Activated CD8-positive, alpha-beta memory T cell treated with anti-CD3 and anti-CD28 coated beads, Interleukin-2, amount 50 U/mL, for 1 hour (primary cell): ENCODE results near the gene SRD5A2.
"Not testable (repeated sequence)": the region's sequence is repeated elsewhere in the genome, so short reads cannot be mapped to it uniquely, and the experiment has no call there.

ENCODE experiments used
- DNase-seq: peaks from one replicate; pipeline ENCODE4 v3.0.0-alpha.2; 2020; ENCODE audit errors: extremely low read depth

Gene SRD5A2

DNA sequence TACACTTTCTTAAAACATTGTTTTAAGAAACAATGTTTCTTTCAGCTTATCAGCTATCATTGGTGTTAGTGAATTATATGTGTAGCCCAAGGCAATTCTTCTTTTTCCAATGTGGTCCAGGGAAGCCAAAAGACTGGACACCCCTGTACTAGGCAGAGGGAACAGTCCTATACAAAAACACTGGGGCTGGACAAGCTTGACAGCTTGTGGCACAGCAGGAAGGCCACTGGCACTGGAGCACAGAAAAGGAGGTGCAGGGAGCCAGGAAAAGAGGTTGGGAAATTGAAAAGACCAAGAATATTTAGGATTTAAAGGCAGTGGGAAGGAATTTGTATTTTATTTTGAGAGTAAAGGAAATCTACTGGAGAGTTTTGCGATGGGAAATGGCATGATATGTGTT lies 47.7 kb downstream of the SRD5A2 start:
- no peak for DNase-seq

DNA sequence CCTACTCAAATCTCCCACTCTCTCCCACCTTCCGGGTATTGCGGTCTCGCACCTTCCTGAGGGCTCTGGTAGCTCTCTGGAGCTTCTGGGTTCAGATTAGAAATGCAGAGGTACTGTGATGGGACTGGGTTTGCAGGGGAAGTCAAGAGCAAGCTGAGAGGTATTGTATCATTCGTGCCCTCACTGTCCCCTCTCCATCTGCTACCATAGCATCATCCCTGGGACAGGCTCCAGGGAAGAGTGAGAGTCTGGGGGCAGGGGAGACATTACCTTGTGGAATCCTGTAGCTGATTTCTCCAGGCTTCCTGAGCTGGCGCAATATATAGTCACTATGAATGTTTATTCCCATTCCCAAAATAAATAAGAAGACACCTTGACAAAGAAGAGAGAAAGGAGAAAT lies 49.6 kb downstream of the SRD5A2 start:
- no peak for DNase-seq

DNA sequence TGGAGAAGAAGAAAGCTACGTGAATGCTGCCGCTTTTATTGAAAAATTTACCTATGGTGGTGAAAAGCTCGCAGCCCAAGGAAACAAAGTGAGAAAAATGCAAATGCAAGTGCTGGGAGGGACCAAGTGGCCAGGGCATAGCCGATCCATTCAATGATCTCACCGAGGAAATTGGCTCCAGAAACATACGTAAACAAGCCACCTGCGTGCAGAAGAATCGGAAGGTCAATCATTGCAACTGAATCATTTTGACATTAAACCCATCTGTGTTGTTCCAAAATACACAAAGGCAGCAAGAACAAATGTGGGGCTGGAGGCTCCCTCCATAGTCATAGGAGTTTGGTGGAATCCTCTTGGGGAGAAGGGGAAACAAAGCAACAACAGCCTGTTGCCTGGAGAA lies 51.5 kb downstream of the SRD5A2 start:
- no peak for DNase-seq

DNA sequence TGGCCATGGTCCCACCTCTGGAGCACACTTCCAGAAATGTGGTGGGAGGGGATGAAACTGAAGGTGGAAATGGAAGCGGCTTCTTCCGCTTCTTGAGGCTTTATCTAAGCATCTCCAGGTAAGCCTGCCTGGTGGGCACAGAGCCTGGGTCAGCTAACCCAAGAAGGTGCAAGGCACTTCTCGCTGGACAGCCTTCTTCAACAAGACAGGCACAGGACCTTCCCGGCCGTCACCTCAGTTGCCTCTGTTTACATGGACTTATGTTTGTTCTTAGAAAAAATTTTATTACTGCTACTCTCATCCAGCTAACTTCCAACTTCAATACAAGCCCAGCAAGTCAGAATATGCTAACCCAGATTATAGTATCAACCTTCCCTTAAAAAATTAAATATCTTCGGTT lies 51.9 kb downstream of the SRD5A2 start:
- DNase-seq = no peak

DNA sequence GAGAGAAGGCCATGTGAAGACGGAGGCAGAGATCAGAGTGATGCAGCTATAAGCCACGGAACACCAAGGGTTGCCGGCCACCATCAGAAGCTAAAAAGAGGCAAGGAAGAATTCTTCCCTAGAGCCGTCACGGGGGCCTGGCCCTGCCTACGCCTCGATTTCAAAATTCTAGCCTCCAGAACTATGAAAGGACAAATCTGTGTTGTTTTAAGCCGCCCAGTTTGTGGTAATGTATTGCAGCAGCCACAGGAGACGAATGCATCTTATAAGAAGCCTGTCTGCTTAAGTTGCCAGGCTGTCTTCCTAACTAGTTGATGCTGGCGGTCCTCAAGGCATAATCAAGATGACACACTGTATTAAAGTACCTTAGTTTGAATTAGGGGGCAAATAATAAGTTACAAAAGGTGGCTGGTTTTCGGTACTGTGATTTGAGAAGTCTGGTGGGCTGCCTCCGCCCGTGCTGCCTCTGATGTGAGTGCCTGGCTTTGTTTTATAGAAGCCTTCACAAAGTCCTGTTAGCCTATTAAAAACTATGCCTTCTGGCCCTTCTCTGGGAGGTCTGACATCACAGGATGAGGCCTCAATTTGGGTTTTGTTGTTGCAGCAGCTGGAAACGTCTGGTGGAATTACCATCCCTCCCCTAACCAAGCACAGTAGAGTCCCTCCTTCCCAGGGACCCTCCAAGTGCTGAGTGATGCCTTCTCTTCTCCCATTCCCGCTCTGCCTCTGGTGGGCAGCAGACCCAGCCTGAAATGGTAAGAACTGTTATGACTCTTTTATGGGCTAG lies 53.6 kb downstream of the SRD5A2 start:
- DNase-seq = no peak

DNA sequence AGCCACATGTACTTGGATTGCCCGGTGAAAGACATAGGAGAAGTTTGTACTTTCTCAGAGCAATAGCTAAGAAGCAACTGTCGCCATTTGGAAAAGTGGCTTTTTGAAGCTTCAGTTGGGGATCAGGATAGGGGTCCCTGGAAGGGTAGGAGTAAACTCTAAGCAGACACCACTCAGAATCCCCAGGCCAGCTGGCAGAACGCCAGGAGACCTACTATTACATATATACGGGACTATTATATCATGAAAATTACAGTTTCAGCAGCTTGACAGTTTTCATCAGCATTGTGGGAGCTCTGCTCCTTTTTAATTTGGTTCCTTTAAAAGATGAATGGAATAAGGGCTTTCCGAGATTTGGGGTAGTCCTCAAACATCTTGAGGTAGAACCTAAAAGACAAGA lies 54.9 kb downstream of the SRD5A2 start:
- DNase-seq = no peak

DNA sequence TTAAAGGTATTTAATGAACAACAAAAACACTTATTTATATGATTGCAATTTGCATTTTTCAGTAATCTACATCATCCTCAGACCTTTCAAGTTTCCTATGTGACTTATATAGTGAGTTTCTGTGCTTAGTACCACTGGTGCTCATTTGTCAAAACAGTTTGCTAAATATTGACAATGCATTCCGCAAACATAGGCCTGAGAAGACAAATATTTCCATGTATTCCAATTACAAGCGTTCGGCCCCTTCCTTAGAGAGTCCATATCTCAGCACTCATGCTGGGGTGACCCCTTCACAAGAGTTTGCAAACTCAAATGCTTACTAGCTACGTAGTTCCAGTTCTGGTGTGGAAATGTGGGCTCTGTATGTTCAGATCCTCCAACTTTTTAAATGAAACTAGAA lies 56.1 kb downstream of the SRD5A2 start:
- DNase-seq = no peak

DNA sequence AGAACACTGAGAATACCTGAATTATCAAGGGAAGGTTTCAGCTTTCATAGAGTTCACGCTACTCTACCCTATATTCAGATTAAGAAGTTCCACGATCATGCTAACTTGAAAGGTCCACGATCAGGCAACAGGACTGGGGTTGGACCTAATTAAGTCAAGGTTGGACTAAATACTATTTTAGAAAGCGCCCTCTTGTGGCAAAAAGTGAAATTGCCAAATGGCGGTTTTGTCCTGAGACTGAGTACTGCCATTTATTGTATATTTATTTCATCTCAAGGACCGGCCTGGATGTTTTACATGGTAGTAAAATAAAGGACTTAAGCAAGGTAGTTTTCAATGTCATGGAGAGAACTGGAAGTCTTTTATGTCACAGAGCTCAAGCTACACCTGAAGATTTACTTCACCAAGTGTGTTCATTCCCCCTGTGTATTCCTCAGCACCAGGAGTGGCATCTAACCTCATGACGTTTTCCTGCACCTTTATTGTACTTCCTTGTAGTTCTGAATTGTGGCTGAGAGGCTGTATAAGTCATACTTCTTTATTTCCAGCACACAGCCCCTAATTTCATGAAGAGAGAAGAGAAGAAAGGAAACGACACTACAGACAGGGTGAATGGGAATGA lies 56.8 kb downstream of the SRD5A2 start:
- DNase-seq = no peak

DNA sequence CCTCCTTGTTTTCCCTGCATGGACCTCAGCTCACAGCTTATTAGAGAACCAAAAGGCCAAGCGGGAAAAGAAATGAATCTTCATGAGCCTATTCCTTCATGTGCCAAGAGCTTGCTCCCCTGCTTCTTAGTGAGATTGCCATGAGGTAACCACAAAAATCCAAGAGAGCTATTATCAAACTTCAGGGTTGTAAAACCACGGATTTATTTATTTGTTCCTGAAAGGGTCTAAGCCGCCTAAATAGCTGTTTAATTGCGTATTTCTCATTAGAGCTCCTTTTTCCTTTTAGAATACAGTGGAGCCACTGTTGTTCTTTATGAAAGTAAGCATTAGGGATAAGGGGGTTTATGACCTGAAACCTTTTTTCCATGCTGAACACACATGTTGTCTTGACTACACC lies 58.0 kb downstream of the SRD5A2 start:
- no peak for DNase-seq

DNA sequence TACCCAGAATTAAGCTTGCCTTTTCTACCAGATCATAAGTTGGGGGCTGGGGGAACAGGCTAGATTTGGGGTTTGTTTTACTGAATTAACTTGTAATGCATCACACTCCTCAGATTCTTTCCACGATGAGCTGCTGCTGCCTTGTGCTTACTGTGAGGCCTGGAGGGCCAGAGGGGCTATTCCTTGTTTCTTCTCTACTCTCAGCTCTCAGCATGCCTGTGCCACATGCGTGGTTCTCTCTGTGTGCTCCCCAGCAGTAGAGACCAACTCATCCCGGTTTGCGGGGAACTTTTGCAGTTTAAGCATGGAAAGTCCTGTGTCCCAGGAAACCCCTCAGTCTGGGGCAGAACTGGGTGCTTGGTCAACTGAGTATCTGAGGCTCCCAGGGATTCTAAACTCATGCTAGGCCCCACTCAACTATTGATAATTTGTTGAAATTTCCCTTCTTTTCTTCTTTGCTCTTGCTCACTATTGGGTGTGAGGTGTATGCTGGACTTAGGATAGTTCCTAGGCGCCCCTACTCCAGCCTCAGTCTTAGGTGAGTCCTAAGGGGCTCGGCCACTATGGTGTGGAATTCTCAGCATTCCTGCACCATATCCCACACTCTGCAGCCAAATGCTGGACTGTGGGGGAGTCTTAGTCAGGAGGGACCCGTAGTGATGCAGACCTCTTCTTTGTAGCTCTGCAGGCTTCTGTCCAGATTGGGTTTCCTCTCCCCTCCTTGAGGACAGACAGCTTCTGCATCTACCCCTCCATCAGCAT lies 63.1 kb downstream of the SRD5A2 start:
- no peak for DNase-seq

DNA sequence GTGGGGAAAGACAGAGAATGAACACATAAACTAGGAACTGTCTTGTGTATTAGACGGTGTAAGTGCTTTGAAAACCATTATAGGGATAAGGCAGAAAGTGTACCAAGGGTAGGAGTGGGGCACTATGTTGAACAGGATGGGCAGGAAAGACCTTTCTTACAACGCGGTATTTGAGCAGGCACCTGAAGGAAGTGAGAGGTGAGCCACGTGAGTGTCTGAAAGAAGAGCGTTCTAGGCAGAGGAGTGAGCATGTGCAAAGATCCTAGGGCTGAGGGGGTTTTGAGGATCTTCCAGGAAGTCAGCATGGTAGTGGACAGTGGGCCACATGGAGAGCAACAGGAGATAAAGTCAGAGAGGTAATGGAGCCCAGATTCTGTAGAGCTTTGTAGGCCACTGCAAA lies 65.2 kb downstream of the SRD5A2 start:
- DNase-seq = no peak

DNA sequence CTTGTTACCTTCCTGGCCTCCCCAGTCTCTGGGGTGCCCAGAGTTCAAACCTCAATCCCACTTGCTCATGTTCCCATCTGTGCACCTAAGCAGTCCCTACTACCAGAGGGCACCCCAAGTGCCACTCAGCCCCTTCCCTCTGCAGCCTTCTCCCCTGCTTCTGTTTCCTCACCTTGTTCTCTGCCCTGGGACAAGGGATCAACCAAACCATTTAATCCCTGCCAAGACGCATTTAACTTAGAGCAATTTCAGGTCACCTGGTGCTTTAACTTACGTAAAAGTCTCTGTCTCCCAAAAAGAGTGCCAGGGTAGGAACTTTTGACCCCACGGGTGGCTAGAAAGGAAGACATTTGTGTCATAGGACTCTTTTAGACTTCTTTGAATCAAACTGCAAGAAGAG lies 67.2 kb downstream of the SRD5A2 start:
- DNase-seq = no peak

DNA sequence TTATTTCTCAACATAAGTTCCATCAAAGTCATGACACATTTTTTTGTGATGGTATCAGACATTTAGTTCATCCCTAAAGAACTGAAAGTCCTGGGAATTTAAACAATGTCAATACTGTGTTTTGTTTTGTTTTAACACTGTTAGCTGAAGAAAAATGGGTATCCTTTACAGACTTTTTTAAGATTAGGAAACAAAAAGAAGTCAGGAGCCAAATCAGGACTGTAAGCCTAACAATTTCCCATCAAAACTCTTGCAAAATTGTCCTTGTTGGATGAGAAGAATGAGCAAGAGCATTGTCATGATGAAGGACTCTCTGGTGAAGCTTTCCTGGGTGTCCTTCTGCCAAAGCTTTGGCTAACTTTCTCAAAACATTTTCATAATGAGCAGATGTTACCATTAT lies 69.4 kb downstream of the SRD5A2 start:
- no peak for DNase-seq

DNA sequence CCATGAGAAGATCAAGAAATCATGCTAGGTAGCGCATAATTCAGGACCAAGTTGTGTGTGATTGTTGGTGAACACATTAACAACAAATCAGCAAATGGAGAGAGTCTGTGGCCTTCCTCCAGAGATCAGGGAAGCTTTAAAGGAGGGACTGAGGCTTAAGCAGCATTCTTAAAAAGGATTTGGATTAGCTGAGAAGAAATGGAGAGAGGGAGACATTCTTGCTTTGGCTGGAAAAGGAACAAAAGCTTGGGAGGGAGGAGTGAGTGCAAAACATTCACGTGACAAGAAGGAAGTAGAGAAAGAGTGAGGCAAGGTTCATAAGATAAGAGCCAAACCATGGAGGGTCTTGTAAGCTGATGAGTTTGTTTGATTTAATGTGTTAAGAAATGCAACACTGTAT lies 75.6 kb downstream of the SRD5A2 start:
- no peak for DNase-seq

DNA sequence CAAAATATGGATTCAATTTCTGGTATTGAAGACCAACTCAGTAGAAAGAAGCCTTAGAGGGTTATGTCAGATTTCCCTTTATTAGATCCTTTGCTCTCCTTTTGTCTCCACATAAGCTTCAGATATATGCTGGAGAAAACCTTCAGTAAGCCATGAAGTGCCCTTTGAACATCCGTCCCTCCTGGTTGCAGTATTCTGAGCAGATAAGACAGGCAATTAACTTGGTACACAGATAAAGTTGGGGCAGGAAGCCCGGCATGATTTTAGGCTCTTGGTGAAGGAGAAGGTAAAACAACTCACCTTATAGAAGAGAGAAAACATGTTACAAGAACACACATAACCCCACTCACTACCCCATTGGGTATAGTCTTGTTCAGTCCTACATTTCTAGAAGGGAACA lies 76.4 kb downstream of the SRD5A2 start:
- DNase-seq = no peak

DNA sequence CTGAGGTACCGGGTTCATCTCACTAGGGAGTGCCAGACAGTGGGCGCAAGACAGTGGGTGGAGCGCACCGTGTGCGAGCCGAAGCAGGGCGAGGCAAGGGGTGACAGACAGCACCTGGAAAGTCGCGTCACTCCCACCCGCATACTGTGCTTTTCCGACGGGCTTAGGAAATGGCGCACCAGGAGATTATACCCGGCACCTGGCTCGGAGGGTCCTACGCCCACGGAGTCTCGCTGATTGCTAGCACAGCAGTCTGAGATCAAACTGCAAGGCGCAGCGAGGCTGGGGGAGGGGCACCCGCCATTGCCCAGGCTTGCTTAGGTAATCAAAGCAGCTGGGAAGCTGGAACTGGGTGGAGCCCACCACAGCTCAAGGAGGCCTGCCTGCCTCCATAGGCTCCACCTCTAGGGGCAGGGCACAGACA lies 84.3 kb downstream of the SRD5A2 start:
- DNase-seq = not testable (repeated sequence)

DNA sequence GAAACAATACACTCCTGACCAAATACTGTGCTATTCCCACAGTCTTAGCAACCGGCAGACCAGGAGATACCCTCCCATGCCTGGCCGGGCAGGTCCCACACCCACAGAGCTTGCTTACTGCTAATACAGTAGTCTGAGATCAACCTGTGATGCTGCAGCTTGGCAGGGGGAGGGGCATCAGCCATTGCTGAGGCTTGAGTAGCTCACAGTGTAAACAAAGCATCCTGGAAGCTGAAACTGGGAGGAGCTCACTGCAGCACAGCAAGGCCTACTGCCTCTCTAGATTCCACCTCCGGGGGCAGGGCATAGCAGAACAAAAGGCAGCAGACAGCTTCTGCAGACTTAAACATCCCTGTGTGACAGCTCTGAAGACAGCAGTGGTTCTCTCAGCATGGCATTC lies 91.4 kb downstream of the SRD5A2 start:
- DNase-seq = not testable (repeated sequence)

DNA sequence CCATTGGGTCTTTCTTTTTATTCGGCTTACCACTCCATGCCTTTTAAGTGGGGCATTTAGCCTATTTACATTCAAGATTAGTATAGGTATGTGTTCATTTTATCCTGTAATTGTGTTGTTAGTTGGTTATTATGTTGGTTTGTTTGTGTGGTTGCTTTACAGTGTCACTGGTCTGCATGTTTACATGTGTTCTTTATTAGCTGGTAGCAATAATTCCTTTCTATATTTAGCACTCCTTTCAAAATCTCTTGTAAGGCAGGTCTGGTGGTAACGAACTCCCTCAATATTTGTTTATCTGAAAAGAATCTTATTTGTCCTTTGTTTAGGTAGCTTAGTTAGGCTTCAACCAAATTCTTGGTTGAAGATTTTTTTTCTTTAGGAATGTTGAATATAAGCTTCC lies 97.5 kb downstream of the SRD5A2 start:
- DNase-seq = no peak

DNA sequence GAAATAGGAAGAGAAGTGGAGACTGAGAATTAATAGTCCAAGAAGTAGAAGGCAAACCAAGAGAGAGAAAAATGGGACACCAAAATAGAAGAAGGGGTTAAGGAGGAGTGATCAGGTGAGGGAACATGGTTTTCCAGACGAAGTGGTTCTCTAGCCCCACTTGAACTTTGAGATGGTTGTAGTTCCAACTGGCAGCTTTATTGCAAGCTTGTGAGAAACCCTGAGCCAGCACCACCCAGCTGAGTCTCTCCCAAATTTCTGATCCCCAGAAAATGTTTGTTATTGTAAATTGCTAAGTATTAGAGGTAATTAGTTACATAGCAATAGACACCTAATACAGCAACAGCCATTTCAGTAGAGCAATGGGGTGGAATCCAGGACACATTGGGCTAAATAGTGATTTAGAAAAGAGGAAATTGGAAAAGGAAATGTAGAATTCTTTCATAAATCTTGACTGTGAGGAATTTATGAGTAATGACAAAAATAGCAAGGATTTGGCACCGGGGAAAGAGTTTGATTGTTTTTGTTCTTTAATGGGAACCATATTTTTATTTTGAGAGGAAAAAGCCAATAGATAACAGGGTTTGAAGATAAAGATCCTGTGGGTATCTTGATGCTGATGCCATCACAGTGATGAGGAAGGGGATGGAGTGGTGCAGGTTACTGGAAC lies 104.1 kb downstream of the SRD5A2 start:
- DNase-seq = no peak

DNA sequence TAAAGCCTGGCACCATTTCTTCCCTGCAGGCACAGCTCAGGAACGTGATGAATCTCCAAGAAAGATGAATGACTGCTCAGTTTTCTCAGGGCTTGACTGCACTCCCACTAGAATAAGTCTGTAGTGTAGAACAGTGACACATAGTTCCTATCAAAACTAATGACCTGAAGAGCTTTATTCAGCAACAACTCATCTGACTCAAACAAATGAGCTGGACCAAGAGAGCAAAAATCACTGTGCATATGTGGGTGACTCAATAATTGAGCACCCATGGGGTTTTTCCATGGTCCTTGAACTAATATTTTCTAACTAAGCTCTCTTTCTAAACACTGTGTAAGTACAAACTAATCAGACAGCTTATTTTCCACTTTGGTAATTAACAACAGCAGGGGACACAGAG lies 105.0 kb downstream of the SRD5A2 start:
- no peak for DNase-seq

DNA sequence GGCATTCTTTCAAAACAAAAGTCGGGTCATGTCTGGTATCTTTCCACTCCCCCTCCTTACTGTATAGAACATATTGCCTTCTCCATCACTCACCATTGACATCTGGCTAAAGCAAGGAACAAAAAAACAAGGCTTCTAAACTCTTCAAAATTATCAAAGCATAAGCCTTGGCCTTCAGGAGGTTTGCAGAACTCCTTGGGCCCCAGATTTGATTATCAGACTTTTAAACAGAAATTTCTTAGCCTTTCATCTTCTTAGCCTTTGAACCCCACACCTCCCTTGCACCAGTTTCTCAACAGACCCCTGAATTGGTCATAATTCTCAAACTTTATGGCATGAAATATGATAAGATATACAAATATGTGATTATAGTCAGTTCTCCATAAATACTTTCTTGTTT lies 106.4 kb downstream of the SRD5A2 start:
- no peak for DNase-seq
